Measurements from ENCODE around the gene IL1RAPL1.

Gene IL1RAPL1

DNA sequence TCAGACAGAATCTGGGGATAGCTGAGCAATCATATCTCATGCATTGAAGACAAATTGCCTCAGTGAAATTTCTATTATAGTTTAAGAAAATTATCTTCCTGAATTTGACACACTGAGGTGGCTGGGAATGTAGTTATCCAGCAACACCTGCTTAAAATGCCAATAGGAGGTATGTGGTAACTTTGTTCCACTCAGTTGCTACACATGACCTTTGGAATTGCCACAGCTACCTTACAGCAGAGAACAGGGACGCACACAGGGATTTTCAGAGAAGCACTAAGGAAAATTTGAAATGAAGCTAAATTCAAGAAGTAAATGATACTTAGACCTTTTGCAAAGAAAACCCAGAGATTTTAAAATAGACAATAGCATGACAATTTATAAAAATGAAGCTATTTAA, 264.6 kb downstream of the IL1RAPL1 start:
- no peak for DNase-seq (ENCODE audit: low read depth)
- TF ChIP-seq, protein P1, sequence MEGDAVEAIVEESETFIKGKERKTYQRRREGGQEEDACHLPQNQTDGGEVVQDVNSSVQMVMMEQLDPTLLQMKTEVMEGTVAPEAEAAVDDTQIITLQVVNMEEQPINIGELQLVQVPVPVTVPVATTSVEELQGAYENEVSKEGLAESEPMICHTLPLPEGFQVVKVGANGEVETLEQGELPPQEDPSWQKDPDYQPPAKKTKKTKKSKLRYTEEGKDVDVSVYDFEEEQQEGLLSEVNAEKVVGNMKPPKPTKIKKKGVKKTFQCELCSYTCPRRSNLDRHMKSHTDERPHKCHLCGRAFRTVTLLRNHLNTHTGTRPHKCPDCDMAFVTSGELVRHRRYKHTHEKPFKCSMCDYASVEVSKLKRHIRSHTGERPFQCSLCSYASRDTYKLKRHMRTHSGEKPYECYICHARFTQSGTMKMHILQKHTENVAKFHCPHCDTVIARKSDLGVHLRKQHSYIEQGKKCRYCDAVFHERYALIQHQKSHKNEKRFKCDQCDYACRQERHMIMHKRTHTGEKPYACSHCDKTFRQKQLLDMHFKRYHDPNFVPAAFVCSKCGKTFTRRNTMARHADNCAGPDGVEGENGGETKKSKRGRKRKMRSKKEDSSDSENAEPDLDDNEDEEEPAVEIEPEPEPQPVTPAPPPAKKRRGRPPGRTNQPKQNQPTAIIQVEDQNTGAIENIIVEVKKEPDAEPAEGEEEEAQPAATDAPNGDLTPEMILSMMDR (IDR thresholded peaks at IDR 0.05; ENCODE audit: low read depth, low read length, missing control alignments), result no peak
- H3K4me3 ChIP-seq (ENCODE audit: low read depth, low read length), result no peak overlapping the region

DNA sequence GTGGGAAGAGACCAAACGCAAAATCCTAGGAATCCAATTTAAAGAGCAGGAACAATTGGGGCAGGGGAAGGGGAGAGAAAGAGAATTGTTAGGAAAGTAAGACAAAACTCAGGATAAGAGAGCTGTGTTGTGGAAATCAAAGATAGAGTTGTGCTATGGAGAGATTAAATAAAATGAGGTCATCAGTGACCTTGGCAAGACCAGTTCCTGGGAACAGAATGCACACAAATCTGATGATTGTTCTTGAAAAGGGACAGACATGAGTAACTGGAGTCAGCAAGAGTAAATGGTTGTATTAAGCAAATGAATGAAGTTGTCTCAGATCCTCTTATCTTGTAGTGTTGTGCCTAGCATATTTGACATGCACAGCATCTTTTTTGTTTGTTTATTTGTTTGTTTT, 267.4 kb downstream of the IL1RAPL1 start:
- DNase-seq (ENCODE audit: low read depth), result no peak
- H3K4me3 ChIP-seq (ENCODE audit: low read depth, low read length), result no peak overlapping the region
- TF ChIP-seq, protein P1 (IDR thresholded peaks at IDR 0.05; ENCODE audit: low read depth, low read length, missing control alignments), result no peak

DNA sequence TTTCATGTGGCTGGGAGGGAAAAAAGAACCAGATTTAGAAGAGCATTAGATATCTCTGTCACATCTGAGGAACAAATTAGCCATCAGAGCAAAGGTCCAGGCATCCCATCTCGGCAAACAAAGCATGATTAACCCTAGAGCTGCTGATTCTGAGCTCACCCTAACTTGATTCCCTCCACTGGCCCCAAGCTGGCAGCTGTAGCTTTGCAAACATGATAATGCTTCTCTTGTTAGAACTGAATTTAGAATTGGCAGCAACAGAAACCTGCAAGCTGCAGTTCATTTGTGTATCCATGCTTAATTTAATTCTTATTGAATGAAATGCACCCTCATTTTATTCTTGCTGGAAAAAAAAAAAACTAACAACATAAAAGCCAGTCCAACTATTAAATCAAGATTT, 289.2 kb downstream of the IL1RAPL1 start:
- DNase-seq (ENCODE audit: low read depth), result no peak
- TF ChIP-seq, protein P1 (IDR thresholded peaks at IDR 0.05; ENCODE audit: low read depth, low read length, missing control alignments), result no peak
- H3K4me3 ChIP-seq (ENCODE audit: low read depth, low read length), result no peak overlapping the region

DNA sequence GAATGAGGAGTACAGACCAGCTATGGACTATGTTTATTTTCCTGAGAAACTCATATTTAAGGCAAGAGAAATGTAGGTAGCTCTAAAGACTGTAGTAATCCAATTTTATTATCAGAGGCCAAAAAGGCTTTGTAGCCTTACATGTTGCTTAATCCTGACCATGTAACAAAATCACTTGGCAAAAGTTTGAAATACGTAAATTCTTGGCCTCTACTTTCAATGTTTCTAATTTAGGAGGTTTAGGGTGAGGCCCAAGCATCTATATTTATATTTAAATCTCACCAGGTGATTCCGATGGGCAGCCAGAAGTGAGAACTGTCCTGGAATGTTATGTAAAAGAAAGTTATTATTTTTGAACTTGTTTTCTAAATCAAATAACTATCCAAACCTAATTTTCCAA, 289.7 kb downstream of the IL1RAPL1 start:
- DNase-seq (ENCODE audit: low read depth), result no peak
- TF ChIP-seq, protein P1 (IDR thresholded peaks at IDR 0.05; ENCODE audit: low read depth, low read length, missing control alignments), result no peak
- no peak overlapping the region for H3K4me3 ChIP-seq (ENCODE audit: low read depth, low read length)

DNA sequence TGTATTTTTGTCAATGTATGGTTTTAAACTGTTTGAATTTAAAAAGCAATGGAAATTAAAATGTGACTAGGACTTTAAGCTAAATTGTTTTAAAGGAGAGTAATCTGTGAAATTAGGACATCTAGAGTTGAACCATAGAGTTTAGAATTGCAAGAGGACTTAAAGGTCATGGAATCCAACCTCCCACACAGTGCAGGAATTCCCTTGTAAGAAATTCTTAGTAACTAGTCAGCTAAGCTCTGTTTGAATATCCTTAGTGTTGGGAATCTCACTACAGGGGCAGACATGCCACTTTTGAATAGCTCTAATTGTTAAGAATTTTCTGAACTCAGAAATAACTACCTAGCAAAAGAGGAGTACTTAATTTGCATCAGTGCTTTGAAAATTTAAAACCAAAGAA, 292.9 kb downstream of the IL1RAPL1 start:
- DNase-seq (ENCODE audit: low read depth), result no peak
- H3K4me3 ChIP-seq (ENCODE audit: low read depth, low read length), result no peak overlapping the region
- TF ChIP-seq, protein P1 (IDR thresholded peaks at IDR 0.05; ENCODE audit: low read depth, low read length, missing control alignments), result no peak

DNA sequence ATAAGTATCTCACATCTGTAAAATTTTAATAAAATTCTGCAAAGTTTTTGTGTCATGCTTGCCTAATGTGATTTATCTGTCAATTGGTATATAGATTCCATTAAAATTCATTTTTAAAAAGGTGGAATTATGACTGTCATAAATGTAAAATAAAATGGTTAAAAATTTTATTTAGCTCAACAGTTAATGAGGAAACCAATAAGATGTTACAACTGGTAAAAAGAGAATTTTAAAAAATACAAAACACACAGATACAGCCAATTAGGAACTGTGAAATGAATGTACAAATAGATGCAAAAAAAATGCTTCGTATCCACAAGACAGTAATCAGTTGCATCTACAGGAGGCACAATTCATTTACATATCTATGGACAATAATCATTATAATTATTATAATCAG, 297.6 kb downstream of the IL1RAPL1 start:
- TF ChIP-seq, protein P1 (IDR thresholded peaks at IDR 0.05; ENCODE audit: low read depth, low read length, missing control alignments), result no peak
- DNase-seq (ENCODE audit: low read depth), result no peak

DNA sequence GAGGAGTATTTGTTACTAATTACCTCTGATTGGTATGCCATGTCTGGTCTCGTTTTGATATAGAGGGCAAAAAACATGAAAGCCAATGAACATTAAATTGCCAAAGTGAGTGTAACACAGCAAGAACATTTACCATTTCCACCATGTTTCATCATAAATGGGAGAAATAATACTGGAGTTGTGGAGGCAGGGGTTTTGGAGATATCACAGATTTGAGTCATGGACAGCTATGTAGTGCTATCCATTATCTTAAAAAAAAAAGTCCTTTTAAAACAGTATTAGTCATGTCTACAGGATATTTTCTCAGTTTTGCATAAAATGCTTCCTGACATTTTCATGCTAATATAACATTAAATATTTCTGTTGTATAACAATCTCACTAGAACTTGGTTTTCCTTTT, 301.2 kb downstream of the IL1RAPL1 start:
- no peak for DNase-seq (ENCODE audit: low read depth)
- H3K4me3 ChIP-seq (ENCODE audit: low read depth, low read length), result no peak overlapping the region
- TF ChIP-seq, protein P1 (IDR thresholded peaks at IDR 0.05; ENCODE audit: low read depth, low read length, missing control alignments), result no peak

More for the DNA sequence above, 297.6 kb downstream of the IL1RAPL1 start:
- no peak overlapping the region for H3K4me3 ChIP-seq (ENCODE audit: low read depth, low read length)

Data from GM12864 (cell line).